Panc1 (cell line): ENCODE measurements around the gene XYLT1. TPM values are rescaled to one million over a fixed set of nuclear protein-coding genes. Genes with fewer than 3 reads are reported as not detected.

Experiments
- ATAC-seq: fragments of 200-7000 bp; cut with Tn5 transposase; 2 replicates; pipeline ENCODE4 v1.9.1; 2020; ENCODE audit warnings: mild to moderate bottlenecking, moderate library complexity
- BruUV-seq: library from RNA; stranded (reverse); fragments of 400-500 nt; replicated peaks from 2 replicates; lab custom pipeline; 2021; lab: Mats Ljungman, UMichigan
- CTCF ChIA-PET: fragments of 300-600 bp; sonication (Branson Sonifier 250); formaldehyde crosslinking; loops from one replicate; lab custom pipeline; 2022; ENCODE audit warnings: antibody characterized with exemption; lab: Charles Lee
- POLR2A ChIA-PET: fragments of 300-600 bp; sonication (Branson Sonifier 250); formaldehyde crosslinking; loops from one replicate; lab custom pipeline; 2022; ENCODE audit warnings: antibody characterized with exemption; lab: Charles Lee
- DNase-seq: peaks from one replicate; pipeline ENCODE4 v3.0.0-alpha.2; 2010; ENCODE audit warnings: low read depth, low spot score
- H3K27ac ChIP-seq: 2 replicates; pipeline ENCODE4 v1.5.1; 2011; ENCODE audit warnings: mild to moderate bottlenecking, low read length, inconsistent platforms
- H3K27me3 ChIP-seq: fragments of 200-500 bp; sonication (Bioruptor generic); 2 replicates; pipeline ENCODE4 v1.6.0; 2014; ENCODE audit warnings: low read length, inconsistent platforms; ENCODE audit not compliant: control insufficient read depth, insufficient read depth
- H3K36me3 ChIP-seq: fragments of 200-500 bp; sonication (Bioruptor generic); 2 replicates; pipeline ENCODE4 v1.5.1; 2014; ENCODE audit warnings: inconsistent platforms, mild to moderate bottlenecking, low read length, moderate library complexity; ENCODE audit not compliant: control insufficient read depth, insufficient read depth
- H3K4me1 ChIP-seq: 2 replicates; pipeline ENCODE4 v1.5.1; 2011; ENCODE audit warnings: inconsistent platforms, mild to moderate bottlenecking, low read length, moderate library complexity; ENCODE audit not compliant: control insufficient read depth, insufficient read depth
- H3K4me3 ChIP-seq, 2 experiments: 2 replicates each; pipeline ENCODE4 v1.5.1; 2011 to 2012; ENCODE audit warnings: low read depth in 2 of 2, low read length in 2 of 2, mild to moderate bottlenecking in 2 of 2, inconsistent platforms in 1 of 2, moderate library complexity in 1 of 2
- H3K9me3 ChIP-seq: fragments of 200-500 bp; sonication (Bioruptor generic); 2 replicates; pipeline ENCODE4 v1.5.1; 2014; ENCODE audit warnings: low read depth, mild to moderate bottlenecking, inconsistent platforms, low read length, moderate library complexity; ENCODE audit not compliant: control insufficient read depth, insufficient read depth
- CTCF ChIP-seq: fragments of 450-650 bp; IDR thresholded peaks from 2 replicates; pipeline ENCODE4 v1.5.1; 2017; ENCODE audit warnings: mild to moderate bottlenecking
- POLR2AphosphoS5 ChIP-seq: IDR thresholded peaks from 2 replicates; pipeline ENCODE4 v1.6.1; 2012; ENCODE audit warnings: mild to moderate bottlenecking, low read depth, low read length, moderate library complexity
- REST ChIP-seq, 2 experiments: IDR thresholded peaks; 2 replicates each; pipeline ENCODE4 v1.6.1; 2011 to 2012; ENCODE audit warnings: low read depth in 2 of 2, control low read depth in 1 of 2, low read length in 1 of 2, mild to moderate bottlenecking in 1 of 2, moderate library complexity in 1 of 2; ENCODE audit not compliant: insufficient read depth in 1 of 2
- SIN3A ChIP-seq: IDR thresholded peaks from 2 replicates; pipeline ENCODE4 v1.6.1; 2012; ENCODE audit warnings: low read depth, mild to moderate bottlenecking, low read length, moderate library complexity, borderline replicate concordance; ENCODE audit not compliant: insufficient read depth
- TCF7L2 ChIP-seq: IDR thresholded peaks from 2 replicates; pipeline ENCODE4 v1.6.1; 2011; ENCODE audit warnings: mild to moderate bottlenecking, low read depth, low read length, inconsistent platforms
- in situ Hi-C: cut with HindIII; loops from 2 replicates; pipeline ENCODE4 v1.10.0; 2016; ENCODE audit warnings: low sequenced_read_pairs, low pct_unique_long_range_greater_than_20kb
- intact Hi-C: fragments of 100-400 bp; cut with micrococcal nuclease; formaldehyde crosslinking; loops from one replicate; pipeline ENCODE4 v1.10.0; 2022; ENCODE audit not compliant: unreplicated experiment
- total RNA-seq: library from RNA; stranded (reverse); gene quantifications from one replicate; pipeline ENCODE4 v1.2.1, GENCODE V29; 2021; ENCODE audit not compliant: unreplicated experiment

The XYLT1 gene
- total RNA-seq, 1 experiment from 2014 or later, result 0.62 TPM

- no TSS peak for BruUV-seq
- intact Hi-C loops, result no loop called here
- Histone ChIP-seq H3K4me1 (no peaks in the 10 kb centered on the region), H3K27me3 (no peaks in the 10 kb centered on the region), H3K9me3 (no peaks in the 10 kb centered on the region), H3K27ac (no peak overlapping the region), H3K4me3 (no peak overlapping the region), H3K36me3 (no peaks in the 10 kb centered on the region)
- ChIA-PET CTCF (no interaction called here), POLR2A (no interaction called here)
- in situ Hi-C loops, result no loop called here
- ATAC-seq, result no peak
- TF ChIP-seq CTCF, result no peak
- TF ChIP-seq SIN3A, result no peak
- no peak for TF ChIP-seq TCF7L2
- no peak for TF ChIP-seq POLR2AphosphoS5
- no peak for TF ChIP-seq REST (IDR thresholded peaks at IDR 0.05; ENCODE audit: insufficient read depth in 1 of 2, low read depth in 2 of 2, low read length in 1 of 2)
- no peak for DNase-seq
These were observed 67.5 kb downstream of the XYLT1 start for GRCh38 chr16:17403156-17403809.

GRCh38 chr16:17397499-17397891 lies 73.3 kb downstream of the XYLT1 start:
- intact Hi-C loops, result no loop called here
- ChIA-PET CTCF (interaction anchor here (0.6 kb wide), 1 partner anchor 536 kb away, joined by 3 read pairs; no protein-coding TSS in a partner anchor), POLR2A (interaction anchor here (0.6 kb wide), 1 partner anchor 48 kb away, joined by 11 read pairs; no protein-coding TSS in a partner anchor)
- no peak overlapping the region for H3K27ac ChIP-seq
- in situ Hi-C loops, result no loop called here
- no peaks in the 10 kb centered on the region for H3K27me3 ChIP-seq
- H3K36me3 ChIP-seq, result no peaks in the 10 kb centered on the region
- no peak for TF ChIP-seq TCF7L2
- TF ChIP-seq CTCF, result no peak
- TF ChIP-seq POLR2AphosphoS5, result no peak
- no peak for TF ChIP-seq REST (IDR thresholded peaks at IDR 0.05; ENCODE audit: insufficient read depth in 1 of 2, low read depth in 2 of 2, low read length in 1 of 2)
- no peak for TF ChIP-seq SIN3A
- DNase-seq, result no peak
- no peaks in the 10 kb centered on the region for H3K4me1 ChIP-seq
- ATAC-seq, result no peak
- BruUV-seq, result no TSS peak
- no peak overlapping the region for H3K4me3 ChIP-seq
- H3K9me3 ChIP-seq, result no peaks in the 10 kb centered on the region
